ENCODE measurements around the gene BMAL1.

- no peak for TF ChIP-seq CTCF (IDR thresholded peaks at IDR 0.05)
- TF ChIP-seq POLR2A (IDR thresholded peaks at IDR 0.05), result no peak
These were observed 39.9 kb downstream of the BMAL1 start for GRCh38 chr11:13317293-13318080.

Measured in Peyer's patch (tissue), 4 donors.